GM19043 (cell line): ENCODE results near the gene IVL.

ENCODE experiments used
- ATAC-seq: cut with Tn5 transposase; IDR thresholded peaks from one replicate; pipeline ENCODE4 v1.9.1; 2021; ENCODE audit warnings: low read depth; ENCODE audit not compliant: unreplicated experiment

Gene IVL

GRCh38 chr1:152907686-152908601, at the start of gene IVL:
TSS of gene IVL (plus strand) at chr1:152908546. CDS start at chr1:152909798, 1,252 bp downstream.
- no peak for ATAC-seq

GRCh38 chr1:152859696-152860095, 48.6 kb upstream of the IVL start, which contains the start of gene LCE7A:
TSS of gene LCE7A (plus strand) at chr1:152859996. CDS start at chr1:152860698, 702 bp downstream.
- no peak for ATAC-seq

- no peak for ATAC-seq
Measured at GRCh38 chr1:152860129-152860528, 48.2 kb upstream of the IVL start.

GRCh38 chr1:152861374-152861773, 47.0 kb upstream of the IVL start:
- ATAC-seq = no peak

- ATAC-seq = no peak
Measured at GRCh38 chr1:152864443-152864842, 43.9 kb upstream of the IVL start.

- no peak for ATAC-seq
Measured at GRCh38 chr1:152866321-152866720, 42.0 kb upstream of the IVL start.

- ATAC-seq = peak; percentile 89
Measured at GRCh38 chr1:152869808-152870419, 38.4 kb upstream of the IVL start.

GRCh38 chr1:152870831-152871730, 37.3 kb upstream of the IVL start:
- ATAC-seq = no peak

GRCh38 chr1:152871731-152872126, 36.6 kb upstream of the IVL start:
- no peak for ATAC-seq

- no peak for ATAC-seq
Measured at GRCh38 chr1:152873495-152873894, 34.9 kb upstream of the IVL start.

- no peak for ATAC-seq
Measured at GRCh38 chr1:152876827-152877226, 31.5 kb upstream of the IVL start.

- no peak for ATAC-seq
Measured at GRCh38 chr1:152878042-152878441, 30.3 kb upstream of the IVL start, which contains the start of gene SMCP. TSS of gene SMCP (plus strand) at chr1:152878322. CDS start at chr1:152884423, 6,101 bp downstream.

- no peak for ATAC-seq
Measured at GRCh38 chr1:152879559-152880198, 28.7 kb upstream of the IVL start.

- ATAC-seq = no peak
Measured at GRCh38 chr1:152880316-152880715, 28.0 kb upstream of the IVL start.

GRCh38 chr1:152880907-152881306, 27.4 kb upstream of the IVL start:
- no peak for ATAC-seq

- ATAC-seq = no peak
Measured at GRCh38 chr1:152884085-152884484, 24.3 kb upstream of the IVL start.

- ATAC-seq = no peak
Measured at GRCh38 chr1:152884506-152884905, 23.8 kb upstream of the IVL start.

GRCh38 chr1:152884966-152885624, 23.3 kb upstream of the IVL start:
- ATAC-seq = no peak

- ATAC-seq = no peak
Measured at GRCh38 chr1:152886085-152886484, 22.3 kb upstream of the IVL start.
